SK-N-SH (cell line): ENCODE measurements around the gene VIPR2. TPM values are rescaled to one million over a fixed set of nuclear protein-coding genes. Genes with fewer than 3 reads are reported as not detected.

Source experiments
- CTCF ChIA-PET: fragments of 300-600, 350-600 bp; formaldehyde crosslinking; extraction: SDS; loops from one replicate; lab custom pipeline; 2021; lab: Yijun Ruan, JAX
- POLR2A ChIA-PET: fragments of 350-600 bp; sonication (Branson Sonifier 250); formaldehyde crosslinking; extraction: SDS; loops from one replicate; lab custom pipeline; 2020; ENCODE audit warnings: antibody characterized with exemption, inconsistent platforms; lab: Yijun Ruan, JAX
- DNase-seq: peaks from one replicate; pipeline ENCODE4 v3.0.0; 2012
- H2AFZ ChIP-seq: fragments of 200-600 bp; sonication (generic); 2 replicates; pipeline ENCODE4 v1.8.1; 2016; ENCODE audit warnings: antibody characterized with exemption, mild to moderate bottlenecking, low read depth
- H3F3A ChIP-seq: fragments of 200-600 bp; sonication (generic); replicated peaks from 2 replicates; pipeline ENCODE3; 2016; ENCODE audit warnings: antibody characterized with exemption, mild to moderate bottlenecking; ENCODE audit not compliant: insufficient read depth
- H3K27ac ChIP-seq, 2 experiments: fragments of 200-500 bp in 1 of 2; fragments of 200-600 bp in 1 of 2; sonication (Bioruptor generic) in 1 of 2; sonication (generic), shearing (Covaris generic) in 1 of 2; 2 replicates each; pipeline versions ENCODE4 v1.5.1 to v1.6.1; 2014 to 2016; ENCODE audit warnings: low read depth in 2 of 2, inconsistent platforms in 1 of 2, low read length in 1 of 2, mild to moderate bottlenecking in 1 of 2, mixed read lengths in 1 of 2
- H3K27me3 ChIP-seq: fragments of 200-600 bp; sonication (generic), shearing (Covaris generic); 2 replicates; pipeline ENCODE4 v1.6.1; 2016; ENCODE audit warnings: mixed run types; ENCODE audit not compliant: insufficient read depth
- H3K36me3 ChIP-seq, 2 experiments: fragments of 200-500 bp in 1 of 2; fragments of 200-600 bp in 1 of 2; sonication (Bioruptor generic) in 1 of 2; sonication (generic) in 1 of 2; replicated peaks in 1 of 2; 2 replicates each; pipeline versions ENCODE3 to v1.5.1; 2014 to 2016; ENCODE audit warnings: low read length in 1 of 2, mild to moderate bottlenecking in 1 of 2; ENCODE audit not compliant: insufficient read depth in 2 of 2, control insufficient read depth in 1 of 2
- H3K4me1 ChIP-seq, 2 experiments: fragments of 200-500 bp in 1 of 2; fragments of 200-600 bp in 1 of 2; sonication (Bioruptor generic) in 1 of 2; sonication (generic), shearing (Covaris generic) in 1 of 2; 2 replicates each; pipeline versions ENCODE4 v1.5.1 to v1.6.1; 2014 to 2016; ENCODE audit warnings: low read depth in 1 of 2, low read length in 1 of 2, mixed run types in 1 of 2; ENCODE audit not compliant: insufficient read depth in 2 of 2, control insufficient read depth in 1 of 2
- H3K4me2 ChIP-seq: fragments of 200-600 bp; sonication (generic), shearing (Covaris generic); 2 replicates; pipeline ENCODE4 v1.6.1; 2017; ENCODE audit warnings: mixed run types
- H3K4me3 ChIP-seq, 2 experiments: fragments of 200-500 bp in 1 of 2; fragments of 200-600 bp in 1 of 2; sonication (Bioruptor generic) in 1 of 2; sonication (generic), shearing (Covaris generic) in 1 of 2; 2 replicates each; pipeline versions ENCODE4 v1.5.1 to v1.8.1; 2014 to 2016; ENCODE audit warnings: low read depth in 2 of 2, inconsistent platforms in 1 of 2, low read length in 1 of 2, mild to moderate bottlenecking in 1 of 2, mixed read lengths in 1 of 2, moderate library complexity in 1 of 2
- H3K79me2 ChIP-seq: fragments of 200-600 bp; sonication (generic); 2 replicates; pipeline ENCODE4 v1.8.1; 2017; ENCODE audit warnings: mild to moderate bottlenecking; ENCODE audit not compliant: insufficient read depth
- H3K9ac ChIP-seq: fragments of 200-600 bp; sonication (generic); 2 replicates; pipeline ENCODE4 v1.6.1; 2017; ENCODE audit warnings: mixed run types
- H3K9me2 ChIP-seq: fragments of 200-600 bp; sonication (generic); 2 replicates; pipeline ENCODE4 v1.6.1; 2017; ENCODE audit warnings: mixed run types
- H3K9me3 ChIP-seq: fragments of 200-600 bp; sonication (generic); 2 replicates; pipeline ENCODE4 v1.6.1; 2017; ENCODE audit warnings: mixed run types, mild to moderate bottlenecking, moderate library complexity
- H4K20me1 ChIP-seq: fragments of 200-600 bp; sonication (generic); 2 replicates; pipeline ENCODE4 v1.6.1; 2017; ENCODE audit warnings: mild to moderate bottlenecking, mixed run types; ENCODE audit not compliant: insufficient read depth
- CHD2 ChIP-seq: fragments of 150-350 bp; IDR thresholded peaks from 2 replicates; pipeline ENCODE4 v1.6.1; 2018; ENCODE audit warnings: low read length; ENCODE audit not compliant: partially characterized antibody
- EP300 ChIP-seq, 2 experiments: IDR thresholded peaks; 2 replicates each; pipeline versions ENCODE4 v1.4.0 to v1.6.1; 2012; ENCODE audit warnings: borderline replicate concordance in 1 of 2, low read depth in 1 of 2, low read length in 1 of 2
- FOSL2 ChIP-seq: IDR thresholded peaks from 2 replicates; pipeline ENCODE4 v1.4.0; 2012; ENCODE audit warnings: low read depth, mild to moderate bottlenecking, moderate library complexity, borderline replicate concordance
- FOXJ3 ChIP-seq: sonication (generic); formaldehyde crosslinking; IDR thresholded peaks from 2 replicates; pipeline ENCODE4 v1.5.1; 2020; ENCODE audit warnings: mild to moderate bottlenecking, missing genetic modification reagents
- FOXM1 ChIP-seq: IDR thresholded peaks from 2 replicates; pipeline ENCODE4 v1.4.0; 2012; ENCODE audit warnings: low read depth, mild to moderate bottlenecking
- GABPA ChIP-seq: IDR thresholded peaks from 2 replicates; pipeline ENCODE4 v1.4.0; 2012; ENCODE audit warnings: low read depth, mild to moderate bottlenecking
- IRF3 ChIP-seq: fragments of 150-350 bp; IDR thresholded peaks from 2 replicates; pipeline ENCODE4 v1.6.1; 2016; ENCODE audit warnings: mild to moderate bottlenecking, low read depth, low read length
- MXI1 ChIP-seq: IDR thresholded peaks from 2 replicates; pipeline ENCODE4 v1.6.1; 2012; ENCODE audit warnings: mild to moderate bottlenecking, low read depth, low read length, improper control_type of control experiment
- POLR2AphosphoS5 ChIP-seq: IDR thresholded peaks from 2 replicates; pipeline ENCODE4 v1.6.1; 2012; ENCODE audit warnings: low read depth, low read length
- RAD21 ChIP-seq: IDR thresholded peaks from 2 replicates; pipeline ENCODE4 v1.6.1; 2012; ENCODE audit warnings: mild to moderate bottlenecking, low read length
- SMC3 ChIP-seq: IDR thresholded peaks from 2 replicates; pipeline ENCODE4 v1.6.1; 2012; ENCODE audit warnings: low read depth, low read length, improper control_type of control experiment
- TAF1 ChIP-seq: IDR thresholded peaks from 2 replicates; pipeline ENCODE4 v1.6.1; 2012; ENCODE audit warnings: low read depth, mild to moderate bottlenecking, low read length, moderate library complexity, borderline replicate concordance
- TCF12 ChIP-seq: IDR thresholded peaks from 2 replicates; pipeline ENCODE4 v1.4.0; 2012
- TEAD4 ChIP-seq: IDR thresholded peaks from 2 replicates; pipeline ENCODE4 v1.4.0; 2012; ENCODE audit warnings: mild to moderate bottlenecking, borderline replicate concordance; ENCODE audit not compliant: insufficient read depth
- USF2 ChIP-seq: fragments of 150-350 bp; IDR thresholded peaks from 2 replicates; pipeline ENCODE4 v1.6.1; 2017; ENCODE audit warnings: antibody characterized with exemption, low read length, low read depth, borderline replicate concordance
- YY1 ChIP-seq: IDR thresholded peaks from 2 replicates; pipeline ENCODE4 v1.4.0; 2012; ENCODE audit warnings: low read depth, mild to moderate bottlenecking
- WGBS: methylation state at CpG from one replicate; pipeline ENCODE4 v1.1.6; 2017; ENCODE audit warnings: low lambda C conversion rate; 5-methylcytosine and 5-hydroxymethylcytosine counted together
- polyA plus RNA-seq, 3 experiments: library from polyadenylated mRNA; depleted of rRNA; stranded (reverse); fragments of >200 nt; gene quantifications; 2 replicates each; pipeline ENCODE4 v1.2.3, GENCODE V29; 2012
- TF ChIP-seq, protein P1 (sequence below): IDR thresholded peaks from 2 replicates; pipeline ENCODE4 v1.4.0; 2012; ENCODE audit warnings: low read depth, borderline replicate concordance
- TF ChIP-seq, protein P2 (sequence below): IDR thresholded peaks from 2 replicates; pipeline ENCODE4 v1.4.0; 2012; ENCODE audit warnings: low read depth, borderline replicate concordance
- TF ChIP-seq, protein P3 (sequence below): IDR thresholded peaks from 2 replicates; pipeline ENCODE4 v1.4.0; 2012; ENCODE audit warnings: low read depth

Gene VIPR2
- polyA plus RNA-seq, 1 of the 3 experiments (the other 2 are of a cell fraction) = not detected

DNA sequence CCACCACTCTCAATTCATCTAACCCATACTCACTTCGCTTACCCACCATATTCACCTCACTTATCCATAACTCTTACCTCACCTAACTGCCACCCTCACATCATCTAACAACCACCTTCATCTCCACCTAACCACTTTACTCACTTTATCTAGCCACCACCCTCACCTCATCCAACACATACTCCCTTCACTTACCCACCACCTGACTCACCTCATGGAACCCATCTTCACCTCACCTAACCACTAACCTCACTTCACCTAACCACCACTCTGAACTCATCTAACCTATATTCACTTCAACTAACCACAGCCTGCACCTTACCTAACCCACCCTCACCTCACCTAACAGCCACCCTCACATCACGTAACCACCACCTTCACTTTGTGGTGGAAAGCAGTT lies 84.2 kb downstream of the VIPR2 start (continued):
- TF ChIP-seq, protein P1, sequence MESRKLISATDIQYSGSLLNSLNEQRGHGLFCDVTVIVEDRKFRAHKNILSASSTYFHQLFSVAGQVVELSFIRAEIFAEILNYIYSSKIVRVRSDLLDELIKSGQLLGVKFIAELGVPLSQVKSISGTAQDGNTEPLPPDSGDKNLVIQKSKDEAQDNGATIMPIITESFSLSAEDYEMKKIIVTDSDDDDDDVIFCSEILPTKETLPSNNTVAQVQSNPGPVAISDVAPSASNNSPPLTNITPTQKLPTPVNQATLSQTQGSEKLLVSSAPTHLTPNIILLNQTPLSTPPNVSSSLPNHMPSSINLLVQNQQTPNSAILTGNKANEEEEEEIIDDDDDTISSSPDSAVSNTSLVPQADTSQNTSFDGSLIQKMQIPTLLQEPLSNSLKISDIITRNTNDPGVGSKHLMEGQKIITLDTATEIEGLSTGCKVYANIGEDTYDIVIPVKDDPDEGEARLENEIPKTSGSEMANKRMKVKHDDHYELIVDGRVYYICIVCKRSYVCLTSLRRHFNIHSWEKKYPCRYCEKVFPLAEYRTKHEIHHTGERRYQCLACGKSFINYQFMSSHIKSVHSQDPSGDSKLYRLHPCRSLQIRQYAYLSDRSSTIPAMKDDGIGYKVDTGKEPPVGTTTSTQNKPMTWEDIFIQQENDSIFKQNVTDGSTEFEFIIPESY = no peak

GRCh38 chr7:159059629-159060028 lies 85.0 kb downstream of the VIPR2 start:
- WGBS = 31% methylated on average over 3 of the region's 3 CpGs
- Histone ChIP-seq H4K20me1 (no peaks in the 10 kb centered on the region), H3K27ac (no peak overlapping the region), H3K79me2 (no peaks in the 10 kb centered on the region), H3K27me3 (no peaks in the 10 kb centered on the region), H3K4me1 (peaks cover 0 to 8% of the 10 kb centered on the region in 2 experiments; a peak in 1 of 4 replicates), H3K9me3 (no peaks in the 10 kb centered on the region), H3F3A (no peaks in the 10 kb centered on the region), H2AFZ (no peak overlapping the region), H3K4me2 (no peak overlapping the region), H3K4me3 (no peak overlapping the region), H3K36me3 (no peaks in the 10 kb centered on the region), H3K9ac (no peak overlapping the region), H3K9me2 (no peaks in the 10 kb centered on the region)
- CTCF ChIA-PET = interaction anchor here (1.5 kb wide), 1 partner anchor 10 kb away, joined by 3 read pairs; no protein-coding TSS in a partner anchor
- no peak for DNase-seq
- POLR2A ChIA-PET = no interaction called here
- TF ChIP-seq TAF1 (no peak), GABPA (no peak), USF2 (no peak), SMC3 (no peak), IRF3 (no peak), TCF12 (no peak), CHD2 (no peak), EP300 (IDR thresholded peaks at IDR 0.05; ENCODE audit: borderline replicate concordance in 1 of 2, low read depth in 1 of 2, low read length in 1 of 2) (no peak), YY1 (no peak), FOSL2 (no peak), RAD21 (no peak), FOXJ3 (CRISPR knock-in tag) (no peak), TEAD4 (no peak), POLR2AphosphoS5 (no peak), MXI1 (no peak), FOXM1 (no peak)
- TF ChIP-seq, protein P2, sequence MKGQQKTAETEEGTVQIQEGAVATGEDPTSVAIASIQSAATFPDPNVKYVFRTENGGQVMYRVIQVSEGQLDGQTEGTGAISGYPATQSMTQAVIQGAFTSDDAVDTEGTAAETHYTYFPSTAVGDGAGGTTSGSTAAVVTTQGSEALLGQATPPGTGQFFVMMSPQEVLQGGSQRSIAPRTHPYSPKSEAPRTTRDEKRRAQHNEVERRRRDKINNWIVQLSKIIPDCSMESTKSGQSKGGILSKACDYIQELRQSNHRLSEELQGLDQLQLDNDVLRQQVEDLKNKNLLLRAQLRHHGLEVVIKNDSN = no peak
- TF ChIP-seq, protein P1 = no peak
- TF ChIP-seq, protein P3, sequence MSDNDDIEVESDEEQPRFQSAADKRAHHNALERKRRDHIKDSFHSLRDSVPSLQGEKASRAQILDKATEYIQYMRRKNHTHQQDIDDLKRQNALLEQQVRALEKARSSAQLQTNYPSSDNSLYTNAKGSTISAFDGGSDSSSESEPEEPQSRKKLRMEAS = no peak
